GM19455 (cell line): ENCODE measurements around the gene SC5D.

Experiments
- ATAC-seq: cut with Tn5 transposase; IDR thresholded peaks from one replicate; pipeline ENCODE4 v1.9.1; 2021; ENCODE audit not compliant: unreplicated experiment

Gene SC5D

GRCh38 chr11:121352251-121352891, 59.8 kb downstream of the SC5D start:
- no peak for ATAC-seq

- no peak for ATAC-seq
These were observed 61.6 kb downstream of the SC5D start for GRCh38 chr11:121354192-121354591.

GRCh38 chr11:121356357-121356756, 63.8 kb downstream of the SC5D start:
- no peak for ATAC-seq
